Body of pancreas (tissue), 4 donors: Measurements from ENCODE around the gene LYAR. TPM values are rescaled to one million over a fixed set of nuclear protein-coding genes. Genes with fewer than 3 reads are reported as not detected.
A peak's percentile ranks its signal among the peaks of the same experiment; 100 is the strongest.

Source experiments
- ATAC-seq: fragments of 150-250 bp; one replicate; pipeline ENCODE4 v1.9.1; 2016
- DNase-seq, 4 donors: peaks; one replicate each; pipeline ENCODE4 v3.0.0-alpha.2; 2019
- H3K27ac ChIP-seq, 4 donors: fragments of 200-600 bp; sonication (generic); 1 replicate in 3 of 4; 2 replicates in 1 of 4; pipeline versions ENCODE4 v1.5.1 to v1.6.1; 2016 to 2019; ENCODE audit warnings: mild to moderate bottlenecking in 1 of 4, mixed read lengths in 1 of 4, moderate library complexity in 1 of 4
- H3K27me3 ChIP-seq, 2 donors: fragments of 200-600 bp; sonication (generic); one replicate each; pipeline ENCODE4 v1.6.0; 2016; ENCODE audit warnings: mild to moderate bottlenecking in 1 of 2
- H3K36me3 ChIP-seq, 2 donors: fragments of 200-600 bp; sonication (generic); replicated peaks in 1 of 2; 2 replicates each; pipeline ENCODE4 v1.5.1; 2016; ENCODE audit warnings: low read depth in 2 of 2; ENCODE audit not compliant: insufficient read depth in 1 of 2
- H3K4me1 ChIP-seq: fragments of 200-600 bp; sonication (generic); one replicate; pipeline ENCODE4 v1.6.0; 2016
- H3K4me3 ChIP-seq, 2 donors: fragments of 200-600 bp; sonication (generic); 1 replicate in 1 of 2; 2 replicates in 1 of 2; pipeline ENCODE4 v1.5.1; 2016 to 2019
- H3K9me3 ChIP-seq, 3 donors: fragments of 200-600 bp; sonication (generic); 1 replicate in 2 of 3; 2 replicates in 1 of 3; pipeline ENCODE4 v1.5.1; 2016
- CTCF ChIP-seq, 7 experiments: fragments of 450-650 bp in 4 of 7; fragments of 200-600 bp in 3 of 7; sonication (generic) in 3 of 7; IDR thresholded peaks; one replicate each; pipeline ENCODE4 v1.5.1; 2016 to 2019; ENCODE audit warnings: antibody characterized with exemption in 7 of 7
- POLR2A ChIP-seq, 3 donors: fragments of 450-650 bp; IDR thresholded peaks; one replicate each; pipeline ENCODE4 v1.6.1; 2016; ENCODE audit warnings: antibody characterized with exemption in 3 of 3, mild to moderate bottlenecking in 2 of 3
- WGBS, 2 donors: methylation state at CpG; one replicate each; pipeline ENCODE4 v1.1.5; 2017; 5-methylcytosine and 5-hydroxymethylcytosine counted together
- intact Hi-C: fragments of 100-400 bp; cut with DNase I; formaldehyde crosslinking; loops from one replicate; pipeline ENCODE4 v1.15.1; 2023
- total RNA-seq, 2 donors: library from RNA; depleted of rRNA; stranded (reverse); fragments of >200 nt; gene quantifications; one replicate each; pipeline ENCODE4 v1.1.0, GENCODE V29; 2016

LYAR gene
- total RNA-seq, 2 donors from 2014 or later = 7.6 to 12.5 TPM

GRCh38 chr4:4333265-4333706 lies 43.3 kb upstream of the LYAR start:
- H3K36me3 ChIP-seq = no peaks in the 10 kb centered on the region
- no peak overlapping the region for H3K4me3 ChIP-seq
- TF ChIP-seq CTCF (IDR thresholded peaks at IDR 0.05) = no peak
- TF ChIP-seq POLR2A (IDR thresholded peaks at IDR 0.05) = no peak
- intact Hi-C loops = loop anchor here (5.0 kb wide), 1 partner anchor 71 kb away; no protein-coding TSS in a partner anchor
- H3K27me3 ChIP-seq = no peaks in the 10 kb centered on the region
- DNase-seq (peak in 2 of 4 donors; percentile 17 to 18), ATAC-seq (no peak)
- 51 to 60% methylated on average over 10 to 11 of the region's 11 CpGs for WGBS, 2 donors
- H3K9me3 ChIP-seq = no peaks in the 10 kb centered on the region
- no peak overlapping the region for H3K27ac ChIP-seq
- no peaks in the 10 kb centered on the region for H3K4me1 ChIP-seq

GRCh38 chr4:4332529-4332928 lies 42.6 kb upstream of the LYAR start:
- DNase-seq (no peak), ATAC-seq (no peak)
- no peak overlapping the region for H3K4me3 ChIP-seq
- no peaks in the 10 kb centered on the region for H3K4me1 ChIP-seq
- H3K27me3 ChIP-seq = no peaks in the 10 kb centered on the region
- WGBS, 2 donors = 73 to 82% methylated on average over 3 of the region's 3 CpGs
- H3K36me3 ChIP-seq = no peaks in the 10 kb centered on the region
- H3K9me3 ChIP-seq = no peaks in the 10 kb centered on the region
- H3K27ac ChIP-seq = no peak overlapping the region
- TF ChIP-seq POLR2A (IDR thresholded peaks at IDR 0.05) (no peak), CTCF (IDR thresholded peaks at IDR 0.05) (no peak)
- intact Hi-C loops = loop anchor here (5.0 kb wide), 1 partner anchor 70 kb away; no protein-coding TSS in a partner anchor

GRCh38 chr4:4330794-4331193 lies 40.8 kb upstream of the LYAR start:
- intact Hi-C loops = loop anchor here (5.0 kb wide), 1 partner anchor 68 kb away; no protein-coding TSS in a partner anchor
- Histone ChIP-seq H3K9me3 (no peaks in the 10 kb centered on the region), H3K4me1 (no peaks in the 10 kb centered on the region), H3K27ac (no peak overlapping the region), H3K36me3 (no peaks in the 10 kb centered on the region), H3K4me3 (no peak overlapping the region), H3K27me3 (no peaks in the 10 kb centered on the region)
- ATAC-seq (no peak), DNase-seq (no peak)
- WGBS, 2 donors = 70 to 80% methylated on average over 4 to 5 of the region's 5 CpGs
- no peak for TF ChIP-seq POLR2A (IDR thresholded peaks at IDR 0.05)
- no peak for TF ChIP-seq CTCF (IDR thresholded peaks at IDR 0.05)

- no peak overlapping the region for H3K27ac ChIP-seq
- TF ChIP-seq POLR2A (IDR thresholded peaks at IDR 0.05) (no peak), CTCF (IDR thresholded peaks at IDR 0.05) (no peak)
- no peaks in the 10 kb centered on the region for H3K36me3 ChIP-seq
- no peak overlapping the region for H3K4me3 ChIP-seq
- DNase-seq = no peak
- intact Hi-C loops = no loop called here
- WGBS, 2 donors = 88 to 89% methylated on average over 10 of the region's 10 CpGs
- ATAC-seq = no peak
- H3K9me3 ChIP-seq = no peaks in the 10 kb centered on the region
- H3K27me3 ChIP-seq = no peaks in the 10 kb centered on the region
- H3K4me1 ChIP-seq = no peaks in the 10 kb centered on the region
These were observed 39.5 kb upstream of the LYAR start for GRCh38 chr4:4329496-4329895.

- H3K27ac ChIP-seq = no peak overlapping the region
- intact Hi-C loops = no loop called here
- WGBS, 2 donors = 88 to 89% methylated on average over 4 of the region's 4 CpGs
- ATAC-seq = no peak
- TF ChIP-seq CTCF (IDR thresholded peaks at IDR 0.05) (no peak), POLR2A (IDR thresholded peaks at IDR 0.05) (no peak)
- DNase-seq = no peak
- no peaks in the 10 kb centered on the region for H3K4me1 ChIP-seq
- no peaks in the 10 kb centered on the region for H3K27me3 ChIP-seq
- no peaks in the 10 kb centered on the region for H3K36me3 ChIP-seq
- H3K4me3 ChIP-seq = no peak overlapping the region
- no peaks in the 10 kb centered on the region for H3K9me3 ChIP-seq
These were observed 38.9 kb upstream of the LYAR start for GRCh38 chr4:4328840-4329239.
